Cortex of kidney (tissue), 1 donor: ENCODE measurements around the gene NHERF1.

Experiments
- DNase-seq: peaks from one replicate; lab custom pipeline; 2025; lab: John Stamatoyannopoulos, UW

The NHERF1 gene

GRCh38 chr17:74748529-74749278 is at the start of gene NHERF1:
Gene NHERF1 (plus strand): TSS chr17:74748628. CDS start chr17:74748847, 219 bp downstream.
- DNase-seq: no peak

DNA sequence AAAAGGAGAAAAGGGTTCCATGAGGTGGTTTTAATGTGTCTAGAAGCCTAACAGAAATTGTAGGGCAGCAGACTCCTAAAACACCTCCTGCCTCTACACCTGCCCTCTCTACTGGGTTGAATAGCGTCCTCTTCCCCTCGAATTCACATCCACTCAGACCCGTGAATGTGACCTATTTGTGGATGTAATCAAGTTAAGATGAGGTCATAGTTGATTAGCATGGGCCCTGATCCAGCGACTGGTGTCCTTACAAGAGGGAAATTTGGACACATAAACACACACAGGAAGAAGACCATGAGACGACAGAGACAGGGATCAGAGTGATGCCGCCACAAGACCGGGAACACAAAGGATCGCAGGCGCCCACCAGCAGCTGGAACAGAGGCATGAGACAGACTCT is 49.2 kb upstream of the NHERF1 start:
- no peak for DNase-seq

GRCh38 chr17:74702116-74702871 is 46.1 kb upstream of the NHERF1 start:
- no peak for DNase-seq

DNA sequence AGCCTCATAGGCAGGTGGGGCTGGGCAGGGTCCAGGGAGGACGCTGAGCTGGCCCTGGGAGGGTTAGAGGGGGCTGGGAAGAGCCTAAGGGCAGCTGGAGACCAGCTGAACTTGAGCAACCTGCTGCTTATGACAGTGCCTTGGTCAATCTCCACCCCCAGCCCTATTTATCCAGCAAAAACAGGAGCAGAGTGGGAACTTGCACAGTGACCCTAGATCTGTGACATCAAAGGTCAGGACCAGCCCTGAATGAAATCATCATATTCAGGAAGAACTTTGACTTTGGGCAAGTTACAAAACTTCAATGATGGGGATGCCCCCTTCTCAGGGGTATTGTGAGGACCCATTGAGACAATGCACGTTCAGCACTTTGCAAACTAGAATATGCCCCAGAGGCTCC is 45.1 kb upstream of the NHERF1 start:
- DNase-seq: no peak

GRCh38 chr17:74704544-74704943 is 43.9 kb upstream of the NHERF1 start:
- DNase-seq: no peak

DNA sequence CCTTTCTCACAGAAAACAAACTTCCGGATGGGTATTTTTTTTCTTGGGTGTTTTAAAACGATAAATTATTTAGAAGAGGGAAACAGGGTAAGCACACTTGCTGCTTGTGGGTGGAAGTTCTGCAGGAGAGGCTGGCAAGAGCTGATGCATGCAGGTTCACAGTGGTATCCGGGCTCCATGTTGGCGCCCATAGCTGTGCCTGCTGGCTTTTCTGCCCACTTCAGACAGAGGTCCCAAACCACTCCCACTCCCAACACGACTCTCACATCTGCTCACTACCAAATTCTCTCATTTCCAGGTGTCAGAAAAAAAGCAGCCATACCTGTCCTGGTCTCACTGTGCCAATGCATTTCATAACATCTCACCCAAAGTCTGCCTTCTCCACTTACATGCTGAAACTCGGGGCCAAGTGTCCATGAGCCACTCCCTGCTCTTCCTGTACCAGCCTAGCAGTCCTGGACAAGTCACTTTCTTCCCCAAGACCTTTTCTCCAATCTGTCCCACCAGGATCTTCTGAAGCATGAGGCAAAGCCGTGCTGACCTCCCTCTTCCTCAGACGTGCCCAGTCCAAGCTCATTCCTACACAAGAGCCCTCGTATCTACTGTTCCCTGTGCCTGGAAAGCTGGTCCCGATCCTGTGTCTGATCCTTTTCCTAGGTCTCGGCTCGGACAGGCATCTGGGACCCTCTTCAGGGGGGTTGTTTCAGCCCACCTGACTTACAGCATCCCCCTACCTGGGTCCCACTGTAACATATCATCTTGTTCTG is 37.2 kb upstream of the NHERF1 start:
- no peak for DNase-seq

DNA sequence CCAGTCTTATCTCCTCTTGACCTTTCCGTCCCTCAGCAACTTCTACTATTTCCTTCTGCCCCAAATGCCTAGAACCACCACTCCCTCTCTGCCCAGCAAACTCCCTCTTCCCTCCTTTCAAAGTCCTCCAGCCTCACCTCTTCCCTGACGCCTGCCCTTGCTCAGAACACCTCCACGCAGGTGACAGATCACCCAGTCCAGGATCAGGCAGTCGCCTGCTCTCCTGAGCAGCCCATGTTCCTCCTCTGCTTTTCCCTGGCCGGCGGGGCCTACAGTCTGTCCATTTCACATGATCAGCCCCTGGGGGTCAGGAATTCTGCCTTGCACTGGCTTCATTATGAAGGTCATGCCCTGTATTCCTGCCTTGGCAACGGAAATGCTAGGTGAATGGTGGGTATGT is 36.1 kb upstream of the NHERF1 start:
- no peak for DNase-seq

DNA sequence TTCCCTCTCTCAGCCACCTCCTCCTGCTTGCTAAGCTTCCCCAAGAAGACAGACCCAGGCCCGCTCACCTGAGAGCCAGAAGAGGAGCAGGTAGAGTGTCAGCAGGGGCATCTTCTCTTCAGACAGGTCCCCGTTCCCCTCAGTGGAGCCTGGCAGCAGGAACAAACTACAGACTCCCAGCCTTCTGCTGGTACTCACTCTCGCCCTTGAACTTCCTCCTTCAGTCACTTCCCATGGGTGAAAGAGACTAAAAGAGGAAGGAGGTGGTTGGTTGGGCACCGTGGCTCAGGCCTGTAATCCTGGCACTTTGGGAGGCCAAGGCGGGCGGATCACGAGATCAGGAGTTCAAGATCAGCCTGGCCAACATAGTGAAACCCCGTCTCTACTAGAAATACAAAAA is 35.7 kb upstream of the NHERF1 start, which contains the start of gene CD300LF:
Gene CD300LF (minus strand): TSS at position 168 of the 400 bp plus-strand sequence. CDS start 57 bp downstream, at position 111.
- no peak for DNase-seq

DNA sequence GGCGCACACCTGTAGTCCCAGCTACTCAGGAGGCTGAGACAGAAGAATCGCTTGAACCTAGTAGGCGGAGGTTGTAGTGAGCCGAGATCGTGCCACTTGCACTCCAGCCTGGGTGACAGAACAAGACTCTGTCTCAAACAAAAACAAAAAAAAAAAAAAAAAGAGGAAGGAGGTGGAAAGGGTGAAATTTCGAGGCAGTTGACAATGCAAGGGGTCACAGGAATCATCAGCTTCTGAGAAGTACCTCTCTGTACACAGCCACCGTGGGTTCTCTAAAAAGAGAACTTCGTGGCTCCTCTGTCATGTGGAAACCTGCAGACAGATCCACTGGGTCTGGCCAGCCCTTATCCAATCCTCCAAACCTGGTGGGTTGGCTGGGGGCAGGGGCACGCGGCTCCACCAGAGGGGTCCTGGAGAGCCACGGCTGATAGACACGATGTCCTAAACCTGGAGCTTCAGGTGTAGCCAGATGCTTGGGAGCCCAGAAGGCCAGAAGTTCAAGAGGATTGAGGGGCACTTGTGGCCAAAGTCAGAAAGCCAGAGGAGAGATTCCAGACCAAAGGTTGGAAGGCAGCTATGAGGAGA is 35.2 kb upstream of the NHERF1 start:
- no peak for DNase-seq

DNA sequence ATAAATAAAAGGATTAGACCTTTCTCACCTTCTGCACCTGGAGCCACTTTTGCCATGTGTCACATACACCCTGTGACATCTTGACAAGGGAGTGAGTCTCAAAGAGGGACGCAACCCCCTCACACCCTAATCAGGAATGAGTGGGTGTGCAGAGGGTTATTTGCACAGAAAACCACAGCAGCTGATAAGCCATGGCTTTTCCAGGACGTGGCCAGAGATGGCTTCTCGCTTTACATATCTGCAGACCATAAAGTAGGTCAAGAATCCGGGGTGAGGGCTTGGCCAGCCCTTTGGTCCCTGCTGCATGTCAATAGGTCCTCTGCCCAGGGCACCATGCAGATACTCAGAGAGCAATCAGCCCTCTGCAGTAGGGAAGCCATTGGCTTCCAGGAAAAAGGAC is 33.3 kb upstream of the NHERF1 start:
- DNase-seq: no peak

- no peak for DNase-seq
These were observed 27.9 kb upstream of the NHERF1 start for GRCh38 chr17:74720506-74720905.

DNA sequence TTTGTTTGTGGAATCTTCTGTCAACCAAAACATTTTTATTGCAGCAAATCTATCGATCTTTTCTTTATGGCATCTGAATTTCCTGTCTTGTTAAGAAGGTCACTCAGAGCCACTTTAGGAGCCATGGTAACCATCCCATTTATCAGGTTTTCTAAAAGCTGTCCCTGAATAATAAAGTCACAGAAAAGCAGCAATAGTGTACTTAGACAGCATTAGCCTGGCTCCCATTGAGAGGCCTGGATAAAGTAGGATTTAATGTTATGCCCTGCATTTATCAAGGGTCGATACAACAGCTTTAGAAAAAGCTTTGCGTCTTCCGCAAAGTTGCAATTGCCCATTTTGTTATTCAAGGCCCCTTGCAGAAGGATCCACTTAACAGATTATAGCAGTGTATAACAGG is 25.6 kb upstream of the NHERF1 start:
- DNase-seq: no peak

DNA sequence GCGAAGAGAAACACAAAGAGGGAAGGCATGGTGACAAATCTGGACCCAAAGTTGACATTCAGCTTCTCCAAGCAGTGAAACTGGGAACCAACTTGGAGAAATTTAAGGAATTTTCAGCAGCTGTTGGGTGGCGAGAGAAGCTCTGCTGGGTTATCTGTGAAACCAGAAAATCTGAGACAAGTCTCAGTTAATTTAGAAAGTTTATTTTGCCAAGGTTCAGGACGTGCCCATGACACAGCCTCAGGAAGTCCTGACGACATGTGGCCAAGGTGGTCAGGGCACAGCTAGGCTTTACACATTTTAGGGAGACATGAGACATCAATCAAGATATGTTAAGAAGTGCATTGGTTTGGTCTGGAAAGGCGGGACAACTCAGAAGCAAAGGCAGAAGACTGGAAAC is 24.5 kb upstream of the NHERF1 start:
- no peak for DNase-seq

- DNase-seq: no peak
These were observed 23.3 kb upstream of the NHERF1 start for GRCh38 chr17:74725111-74725510.

DNA sequence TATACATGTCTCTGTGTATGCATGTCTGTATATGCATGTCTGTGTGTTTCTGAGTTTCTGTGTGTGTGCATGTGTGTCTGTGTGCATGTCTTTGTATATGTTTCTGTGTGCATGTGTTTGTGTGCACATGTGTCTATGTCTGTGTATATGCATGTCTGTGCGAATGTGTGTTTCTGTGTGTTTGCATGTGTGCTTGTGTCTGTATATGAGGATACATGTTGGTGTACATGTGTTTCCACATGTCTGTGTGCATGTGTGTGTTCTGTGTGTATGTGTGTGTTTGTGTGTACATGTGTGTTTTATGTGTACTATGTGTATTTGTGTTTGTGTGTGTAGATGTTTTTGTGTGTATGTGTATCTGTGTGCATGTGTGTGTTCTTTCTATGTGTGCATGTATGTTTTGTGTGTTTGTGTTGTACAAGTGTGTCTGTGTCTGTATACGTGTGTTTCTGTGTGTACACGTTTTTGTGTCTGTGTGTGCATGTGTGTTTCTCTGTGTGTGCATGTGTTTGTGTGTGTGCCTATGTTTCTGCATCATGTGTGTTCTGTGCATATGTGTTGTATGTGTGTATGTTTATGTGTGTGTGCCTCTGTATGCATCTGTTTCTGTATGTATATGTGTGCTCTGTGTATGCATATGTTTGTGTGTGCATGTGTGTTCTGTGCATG is 20.3 kb upstream of the NHERF1 start:
- DNase-seq: no peak

DNA sequence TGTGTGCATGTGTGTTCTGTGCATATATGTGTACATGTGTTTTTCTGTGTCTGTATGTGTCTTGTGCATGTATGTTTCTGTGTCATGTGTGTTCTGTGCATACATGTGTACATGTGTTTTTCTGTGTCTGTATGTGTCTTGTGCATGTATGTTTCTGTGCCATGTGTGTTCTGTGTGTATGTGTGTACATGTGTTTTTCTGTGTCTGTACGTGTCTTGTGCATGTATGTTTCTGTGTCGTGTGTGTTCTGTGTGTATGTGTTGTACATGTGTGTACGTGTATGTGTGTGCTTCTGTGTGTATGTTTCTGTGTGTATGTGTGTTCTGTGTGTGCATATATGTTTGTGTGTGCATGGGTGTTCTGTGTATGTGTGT is 19.7 kb upstream of the NHERF1 start:
- DNase-seq: no peak

- no peak for DNase-seq
These were observed 19.1 kb upstream of the NHERF1 start for GRCh38 chr17:74729368-74729767.

- DNase-seq: no peak
These were observed 18.6 kb upstream of the NHERF1 start for GRCh38 chr17:74729866-74730265.

- DNase-seq: no peak
These were observed 17.7 kb upstream of the NHERF1 start for GRCh38 chr17:74730491-74731346.

GRCh38 chr17:74731347-74731605 is 17.2 kb upstream of the NHERF1 start:
- no peak for DNase-seq
